Esophagus muscularis mucosa (tissue), 4 donors: ENCODE data around the gene LYVE1.

Experiments used
- CTCF ChIP-seq, 3 experiments: fragments of 200-600 bp in 2 of 3; fragments of 450-650 bp in 1 of 3; sonication (generic) in 2 of 3; IDR thresholded peaks; one replicate each; pipeline ENCODE4 v1.5.1; 2017 to 2019; ENCODE audit warnings: antibody characterized with exemption in 3 of 3, mild to moderate bottlenecking in 2 of 3, moderate library complexity in 1 of 3
- EP300 ChIP-seq: sonication (generic); formaldehyde crosslinking; IDR thresholded peaks from one replicate; pipeline ENCODE4 v1.6.1; 2017; ENCODE audit warnings: antibody characterized with exemption
- POLR2AphosphoS5 ChIP-seq, 2 donors: sonication (generic); formaldehyde crosslinking; IDR thresholded peaks; one replicate each; pipeline ENCODE4 v1.6.1; 2017; ENCODE audit warnings: antibody characterized with exemption in 2 of 2

GRCh38 chr11:10551845-10552352 lies 16.6 kb downstream of the LYVE1 start:
- TF ChIP-seq EP300 (no peak), CTCF (IDR thresholded peaks at IDR 0.05) (no peak), POLR2AphosphoS5 (IDR thresholded peaks at IDR 0.05) (no peak)
